SHP77 (cell line): ENCODE data around the gene HOXB5.

Source experiments
- DNase-seq, 2 experiments: peaks; one replicate each; lab custom pipeline; 2025; lab: John Stamatoyannopoulos, UW

Gene HOXB5

DNA sequence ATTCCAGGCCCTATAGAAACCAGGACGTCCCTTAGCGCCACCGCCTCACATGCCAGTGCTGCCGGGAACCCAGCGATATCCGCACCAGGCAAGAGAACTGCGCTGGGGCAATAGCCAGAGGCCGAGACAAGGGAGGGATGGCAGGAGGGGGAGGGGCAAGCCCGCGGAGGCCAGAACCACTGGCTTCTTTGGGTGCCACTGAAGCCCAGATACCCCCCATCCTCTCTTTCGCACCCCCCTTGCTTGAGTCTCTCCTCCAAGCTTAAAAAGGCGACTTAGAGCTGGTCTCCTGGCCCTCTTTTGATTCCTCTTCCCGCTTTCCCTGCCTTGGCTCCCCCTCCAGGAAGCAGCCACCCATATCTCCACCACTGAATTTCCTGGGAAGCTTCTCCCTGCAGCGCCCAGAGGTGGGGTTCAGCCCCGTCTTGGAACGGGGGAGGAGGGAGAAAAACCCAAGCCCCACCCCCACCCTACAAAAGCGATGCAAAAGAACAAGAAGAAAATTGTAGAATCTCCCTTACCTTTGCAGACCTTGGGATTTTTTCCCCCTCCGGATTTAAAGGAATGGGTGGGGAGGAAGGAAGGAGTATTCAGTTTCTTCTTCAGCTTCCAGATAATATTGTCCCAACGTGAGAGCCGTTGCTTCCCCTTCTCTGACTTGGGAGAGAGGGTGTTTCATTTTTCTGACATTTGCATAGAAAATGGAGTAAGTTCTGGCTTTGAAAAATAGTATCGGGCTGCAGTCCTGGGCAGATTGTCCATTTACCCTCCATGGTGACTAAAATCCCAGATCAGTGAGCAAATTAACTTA lies 10.6 kb upstream of the HOXB5 start:
- peak; percentile 62 to 77 for DNase-seq

DNA sequence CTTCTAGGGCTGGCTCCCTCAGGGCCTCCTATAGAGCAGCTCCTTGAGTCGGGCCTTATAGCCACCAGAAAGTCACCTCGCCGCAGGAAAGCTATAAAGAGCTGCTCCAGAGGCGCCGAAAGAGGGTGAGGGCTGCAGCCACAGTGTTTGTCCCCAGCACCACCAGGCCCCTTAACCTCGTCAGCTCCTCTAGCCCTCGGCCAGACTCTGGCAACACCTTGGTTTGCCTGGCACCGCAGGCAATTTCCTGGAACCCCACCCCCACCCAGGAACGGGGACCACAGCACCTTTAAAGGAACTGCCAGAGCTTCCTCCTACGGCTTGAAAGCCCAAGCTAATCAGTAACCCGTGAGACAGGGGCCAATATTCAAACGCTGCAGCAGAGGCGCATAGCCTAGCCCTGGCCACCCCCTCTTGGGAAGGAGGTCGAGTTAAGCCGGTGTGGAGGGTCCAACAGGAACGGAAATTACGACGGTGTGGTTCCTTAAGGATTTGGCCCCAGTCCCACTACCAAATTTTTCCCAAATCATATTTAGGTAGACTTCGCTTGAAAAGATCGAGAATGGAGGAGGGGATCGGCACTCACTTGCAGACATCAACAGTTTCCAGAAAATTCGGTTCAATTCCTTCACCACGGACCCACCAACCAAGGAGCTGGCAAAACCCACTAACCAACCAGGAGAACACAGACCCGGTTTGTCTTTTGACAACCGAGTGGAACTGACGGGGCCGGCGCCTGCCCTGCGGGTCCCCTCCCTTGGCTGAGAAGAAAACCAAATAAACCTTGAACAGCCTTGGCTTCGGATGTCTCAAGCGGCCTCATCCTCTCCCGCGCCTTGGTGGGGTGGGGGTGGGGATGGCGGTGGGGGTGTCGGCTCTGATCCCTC lies 8.2 kb upstream of the HOXB5 start:
- no peak for DNase-seq

DNA sequence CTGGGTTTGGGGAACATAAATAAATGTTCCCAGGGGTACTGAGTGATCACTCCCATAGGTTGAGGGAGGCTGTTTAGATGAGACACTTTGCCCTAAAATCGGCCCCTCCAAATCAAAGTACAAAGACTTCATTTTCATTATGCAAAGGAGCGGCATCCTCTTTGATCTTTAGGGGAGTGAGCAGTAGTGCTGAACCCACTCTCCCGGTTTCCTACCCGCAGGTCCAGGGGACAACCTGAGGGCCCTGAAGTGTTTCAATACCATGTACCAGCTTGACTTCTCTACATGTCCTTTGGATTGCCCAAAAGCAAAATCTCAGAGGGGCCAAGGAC lies 7.6 kb upstream of the HOXB5 start:
- DNase-seq: no peak

DNA sequence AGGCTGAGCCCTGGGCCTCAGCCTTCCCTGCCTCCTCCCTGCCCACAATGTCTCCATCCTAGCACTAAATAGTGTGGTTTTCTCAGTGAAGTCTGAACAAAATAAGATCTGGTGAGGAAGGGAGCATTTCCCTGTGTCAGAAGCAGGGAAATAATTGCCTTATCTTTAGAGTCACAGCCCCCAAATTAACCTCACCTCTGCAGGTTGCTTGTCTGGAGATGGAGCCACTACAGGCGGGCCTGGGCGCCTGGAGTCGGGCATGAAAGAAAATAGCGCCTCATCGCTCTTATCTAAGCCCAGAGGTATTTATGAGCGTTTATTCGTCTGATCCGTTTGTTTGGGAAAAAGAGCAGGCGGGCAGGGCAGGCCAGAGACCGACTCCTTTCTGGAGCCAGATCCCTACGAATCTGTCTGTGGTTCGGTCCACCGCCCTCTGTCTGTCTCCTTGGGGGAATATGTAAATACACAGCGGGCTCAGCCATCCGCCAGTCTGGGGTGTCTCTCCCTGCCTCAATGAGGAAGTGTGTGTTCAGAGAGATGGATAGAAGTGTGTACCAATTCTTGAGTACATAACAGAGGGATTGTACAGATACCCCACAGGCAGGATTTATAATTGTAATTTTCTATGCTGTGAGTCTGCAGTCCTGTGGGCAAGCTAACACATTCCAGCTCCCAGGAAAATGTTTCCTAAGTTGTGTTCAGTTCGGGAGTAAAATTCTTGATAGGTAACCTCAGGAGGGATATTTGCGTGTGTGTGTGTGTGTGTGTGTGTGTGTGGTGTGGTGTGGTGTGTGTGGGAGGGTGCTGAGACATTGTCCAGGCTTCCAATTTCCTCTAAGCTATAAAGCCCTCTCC lies 6.9 kb upstream of the HOXB5 start:
- no peak for DNase-seq

DNA sequence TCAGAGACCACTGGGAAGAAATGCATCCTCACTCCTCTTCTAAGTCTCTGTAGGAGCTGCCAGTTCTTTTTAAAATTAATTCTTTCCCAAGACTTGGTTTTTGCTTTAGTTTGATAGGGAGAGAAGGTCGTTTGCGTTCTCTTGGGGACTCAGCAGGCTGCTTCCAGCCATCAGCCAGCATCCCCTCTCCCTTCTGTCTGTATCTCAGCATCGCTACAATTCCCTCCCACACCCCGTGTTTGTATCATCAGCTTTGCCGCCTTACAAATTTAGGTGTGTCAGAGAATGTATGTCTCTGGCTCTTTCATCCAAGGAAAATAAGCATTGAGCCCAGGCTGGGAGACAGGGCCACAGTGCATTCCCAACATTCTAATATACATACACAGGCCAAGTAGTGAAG lies 5.8 kb upstream of the HOXB5 start:
- no peak for DNase-seq

DNA sequence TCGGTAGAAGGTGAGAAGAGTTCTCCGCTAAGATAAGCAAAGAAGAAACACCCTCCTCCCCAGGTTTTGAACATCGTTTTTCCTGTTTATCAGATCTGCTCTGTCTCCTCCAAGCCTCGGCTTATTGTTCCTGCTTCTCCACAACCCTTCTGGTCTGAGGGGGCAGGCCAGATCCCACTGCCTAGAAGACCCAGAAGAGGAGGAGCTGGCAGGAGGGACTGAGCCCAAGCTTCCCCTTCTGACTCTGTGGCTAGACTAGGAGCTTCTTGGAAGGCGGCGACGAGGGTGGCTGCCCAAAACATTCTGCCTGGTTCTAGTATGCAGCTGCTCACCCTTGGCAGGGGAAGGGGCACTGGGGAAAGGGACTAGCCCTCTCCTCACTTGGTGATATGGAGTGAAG lies 5.2 kb upstream of the HOXB5 start:
- DNase-seq: no peak

DNA sequence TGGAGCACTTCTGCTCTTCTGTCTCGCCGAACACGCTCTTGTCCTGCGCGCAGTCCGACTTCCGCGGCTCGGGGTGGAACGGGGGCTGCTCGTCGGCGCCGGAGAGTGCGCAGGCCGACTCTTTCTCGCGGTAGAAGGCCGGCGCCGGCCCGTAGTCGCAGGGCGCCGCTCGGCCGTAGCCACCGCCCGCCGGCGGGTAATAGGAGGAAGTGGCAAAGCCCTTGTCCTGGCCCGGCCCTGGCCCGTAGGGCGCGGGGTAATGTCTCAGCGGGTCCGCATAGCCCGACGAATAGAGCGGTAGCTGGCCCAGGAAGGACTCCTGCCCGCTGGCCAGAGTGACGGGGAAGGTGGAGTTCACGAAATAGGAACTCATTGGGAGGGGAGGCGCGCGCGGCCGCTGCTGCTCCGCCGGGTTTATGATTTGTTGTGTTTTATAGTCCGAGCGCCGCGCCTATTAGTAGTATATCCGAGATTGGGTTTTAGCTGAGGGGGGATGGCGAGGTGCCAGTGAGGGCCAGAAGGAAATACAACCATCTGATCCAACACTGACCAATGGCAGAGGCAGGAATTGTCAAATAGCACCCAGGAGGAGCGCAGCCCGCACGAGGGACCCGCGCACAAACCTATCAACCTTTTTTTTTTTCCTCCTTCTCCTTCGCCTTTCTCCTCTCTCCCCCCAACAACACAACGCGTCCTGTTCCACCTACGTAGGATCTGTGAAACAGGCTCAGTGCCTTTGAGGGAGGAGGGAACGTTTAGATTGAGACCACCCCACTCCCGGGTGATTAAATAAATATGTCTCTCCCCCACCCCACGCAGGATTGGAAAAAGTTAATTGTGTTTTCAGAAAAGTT lies 4.4 kb upstream of the HOXB5 start:
- peak; percentile 29 to 48 for DNase-seq

DNA sequence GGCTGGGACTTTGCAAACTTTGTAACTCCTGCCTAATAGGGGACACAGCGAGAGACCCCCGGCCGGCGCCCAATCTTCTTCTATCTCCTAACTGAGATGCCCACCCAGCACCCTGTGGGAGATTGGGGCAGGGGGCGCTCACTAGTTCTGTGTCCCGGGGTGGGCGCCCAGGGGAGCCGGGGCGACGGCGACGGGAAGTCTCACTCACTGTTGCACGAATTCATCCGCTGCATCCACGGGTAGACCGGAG lies 3.9 kb upstream of the HOXB5 start:
- DNase-seq: no peak

DNA sequence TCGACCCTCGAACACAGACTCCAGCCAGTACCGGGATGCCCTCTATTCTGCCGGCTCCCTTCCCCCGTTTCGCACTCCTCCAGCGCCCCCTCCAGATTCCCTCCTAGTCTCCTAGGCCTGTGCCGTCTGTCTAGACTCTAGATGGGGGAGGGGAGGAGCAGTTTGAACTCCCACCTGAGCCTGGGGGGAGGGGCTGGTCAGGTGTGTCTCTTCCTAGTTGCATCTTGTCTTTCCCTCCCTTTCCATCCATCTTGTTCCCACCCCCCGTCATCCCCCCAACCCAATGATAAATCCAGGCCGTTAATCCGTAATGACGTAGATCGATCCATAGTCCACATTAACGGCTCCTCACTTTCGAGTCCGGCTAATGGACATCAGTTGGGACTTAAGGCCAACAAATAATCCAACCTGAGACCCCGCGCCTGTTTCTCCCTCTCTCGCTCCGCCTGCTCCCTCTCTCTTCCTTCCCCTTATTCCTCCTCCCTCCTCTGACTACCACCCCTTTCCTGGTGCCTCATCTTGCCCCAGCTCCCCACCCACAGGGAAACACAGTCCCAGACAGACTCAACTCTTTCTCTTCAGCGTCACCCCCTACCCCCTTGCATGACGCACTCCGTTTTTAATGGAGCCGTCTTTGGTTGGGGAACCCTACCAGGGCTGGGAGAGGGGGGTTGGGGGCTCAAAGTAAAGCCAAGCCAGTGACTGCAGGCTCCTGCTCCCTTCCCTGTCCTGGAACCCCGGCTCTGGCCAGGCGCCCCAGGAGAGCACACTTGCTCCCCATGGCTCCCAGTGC lies 3.4 kb upstream of the HOXB5 start:
- no peak for DNase-seq

DNA sequence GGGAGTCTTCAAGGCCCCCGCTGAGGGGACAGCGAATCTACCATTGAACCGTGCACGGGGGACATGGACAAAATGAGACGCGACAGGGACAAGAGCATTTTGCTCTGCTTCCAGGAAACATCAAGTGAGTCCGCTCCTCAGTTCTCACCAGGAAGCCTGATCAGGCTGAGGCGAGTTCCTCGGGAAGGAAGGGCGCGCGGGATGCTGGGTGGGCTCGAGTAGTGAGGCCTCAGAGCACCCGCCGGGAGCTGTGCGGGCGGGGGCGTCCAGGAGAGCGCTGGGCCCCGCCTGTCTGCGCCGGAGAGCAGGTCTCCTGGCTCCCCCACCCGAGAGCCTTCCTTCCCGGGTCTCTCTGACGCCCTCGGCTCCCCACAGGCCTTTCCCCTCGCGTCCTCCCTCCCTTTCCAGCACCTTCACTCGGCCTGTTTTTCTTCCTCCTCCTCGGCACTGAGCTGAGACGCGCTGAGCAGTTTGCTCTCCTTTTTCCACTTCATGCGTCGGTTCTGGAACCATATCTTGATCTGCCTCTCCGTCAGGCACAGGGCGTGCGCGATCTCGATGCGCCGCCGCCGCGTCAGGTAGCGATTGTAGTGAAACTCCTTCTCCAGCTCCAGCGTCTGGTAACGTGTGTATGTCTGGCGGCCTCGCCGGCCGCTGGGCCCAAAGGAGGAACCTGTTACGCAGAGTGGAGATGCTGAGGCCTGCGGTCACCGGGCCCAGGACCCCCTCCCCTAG lies 2.6 kb upstream of the HOXB5 start:
- no peak for DNase-seq

DNA sequence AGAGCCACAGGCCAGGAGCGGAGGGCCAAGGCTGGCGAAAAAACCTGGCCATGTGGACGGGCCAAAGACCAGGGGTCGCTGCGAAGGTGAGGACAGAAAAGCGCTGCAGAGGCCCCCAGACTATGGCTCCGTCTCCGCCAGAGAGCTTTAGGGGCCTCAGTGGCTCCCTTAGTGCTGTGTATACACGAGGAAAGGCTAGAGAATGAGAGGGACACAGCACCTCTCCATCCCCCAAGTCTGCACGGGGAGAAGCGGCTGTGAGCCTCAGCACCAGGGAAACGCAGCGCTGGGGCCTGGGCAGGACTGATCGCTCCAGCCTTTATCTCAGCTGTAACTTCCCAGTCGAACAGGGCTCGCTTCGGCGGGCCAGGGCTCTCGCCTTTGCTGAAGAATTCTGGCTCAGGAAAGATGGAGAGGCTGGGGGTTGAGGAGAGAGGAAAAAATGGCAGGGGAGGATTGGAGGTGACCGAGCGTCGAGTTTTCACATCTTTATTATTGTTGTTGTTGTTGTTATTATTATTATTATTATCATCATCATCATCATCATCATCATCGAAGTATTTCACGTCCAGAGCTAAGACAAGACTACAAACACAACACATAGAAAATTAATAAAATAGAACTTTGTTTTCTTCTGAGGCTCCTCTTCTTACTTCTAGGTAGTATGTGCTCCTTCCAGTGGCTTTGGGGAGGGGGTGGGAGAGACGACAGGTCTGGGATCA lies 1.9 kb upstream of the HOXB5 start:
- DNase-seq: no peak

DNA sequence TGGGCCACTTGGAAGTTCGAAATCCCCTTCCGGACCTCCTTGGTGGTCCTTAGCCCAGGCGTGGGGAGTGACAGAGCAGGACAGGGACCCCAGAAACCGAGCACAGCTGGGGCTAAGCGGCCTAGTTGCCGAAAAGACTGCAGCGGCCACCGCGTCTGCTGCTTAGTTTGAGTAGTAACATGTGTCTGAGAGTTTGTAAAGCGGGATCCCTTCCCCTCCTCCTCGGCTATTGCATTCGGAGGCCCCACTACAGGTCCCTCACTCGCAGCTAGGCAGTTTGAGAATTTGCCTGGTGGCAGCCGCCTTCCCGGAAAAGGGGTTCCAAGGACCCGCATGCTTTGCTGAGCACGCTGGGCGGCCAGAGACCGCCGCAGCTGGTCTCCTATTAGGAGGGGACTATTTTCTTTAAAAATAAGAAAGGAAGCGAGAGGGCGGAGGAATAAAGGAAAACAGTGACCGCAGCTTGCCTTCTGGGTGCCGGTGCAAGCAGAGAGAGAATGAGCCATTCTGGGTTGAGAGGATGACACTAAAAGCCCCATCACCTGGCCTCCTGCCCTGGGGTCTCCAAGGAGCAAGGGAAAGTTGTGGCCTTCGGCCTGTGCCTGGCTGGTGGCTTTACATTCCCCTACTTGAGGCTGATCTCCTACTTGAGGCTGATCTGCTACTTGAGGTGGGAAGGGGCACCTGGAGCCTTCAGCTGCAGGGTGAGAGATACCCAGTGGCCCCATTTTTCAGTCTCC lies 1.1 kb upstream of the HOXB5 start:
- DNase-seq: no peak

DNA sequence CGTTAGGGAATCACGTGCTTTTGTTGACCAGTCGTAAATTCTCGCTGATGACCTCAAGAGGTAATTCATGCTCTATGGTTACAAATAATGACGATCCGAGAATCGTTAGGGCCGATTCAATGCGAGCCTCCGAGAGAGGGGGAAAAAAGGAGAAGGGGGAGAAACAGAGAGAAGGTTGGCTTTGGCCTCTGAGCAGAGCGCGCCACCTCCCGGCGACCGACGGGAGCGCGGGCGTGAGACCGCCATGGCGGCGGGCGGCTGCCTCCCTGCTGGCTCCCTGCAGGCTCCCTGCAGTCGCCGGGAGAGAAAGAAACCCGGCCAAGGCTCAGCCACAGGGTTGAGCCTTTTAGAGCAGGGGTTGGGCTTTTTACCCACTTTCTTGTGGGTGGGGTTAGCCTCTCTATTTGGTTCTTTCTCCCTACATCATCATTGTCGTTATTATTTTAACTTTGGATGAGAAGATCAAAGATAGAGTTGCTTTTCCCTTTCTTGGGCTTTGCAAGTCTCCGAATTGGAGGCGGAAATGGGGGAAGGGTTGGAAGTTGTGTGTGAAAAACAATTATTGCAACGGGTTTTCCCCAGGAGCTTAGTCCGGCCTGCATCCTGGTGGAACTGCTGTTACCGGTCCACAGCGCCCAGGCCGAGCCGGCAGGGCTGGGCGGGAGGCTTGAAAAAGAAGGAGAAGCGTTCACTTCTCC lies 410 bp upstream of the HOXB5 start:
- peak; percentile 95 to 99 for DNase-seq

DNA sequence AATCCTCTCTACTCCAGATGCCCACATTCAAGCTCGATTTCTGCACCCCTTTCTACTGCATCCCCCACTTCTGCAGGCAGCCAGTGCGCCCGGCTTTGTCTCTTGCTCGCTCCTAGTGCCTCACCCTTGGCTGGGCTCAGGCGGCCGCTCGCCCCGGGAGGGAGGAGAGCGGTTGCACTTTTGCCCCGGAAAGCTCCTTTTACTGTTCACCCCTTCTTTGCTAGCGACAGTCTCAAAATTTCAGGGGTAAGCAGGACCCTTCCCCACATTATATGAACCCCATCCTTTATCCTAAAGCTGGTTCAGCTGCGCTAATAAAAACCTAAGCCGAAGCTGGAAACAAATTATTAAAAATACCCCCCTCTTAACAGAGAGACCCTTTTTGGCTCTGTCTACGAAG lies 1.0 kb downstream of the HOXB5 start:
- peak in 1 of 2 experiments; percentile 26 for DNase-seq

DNA sequence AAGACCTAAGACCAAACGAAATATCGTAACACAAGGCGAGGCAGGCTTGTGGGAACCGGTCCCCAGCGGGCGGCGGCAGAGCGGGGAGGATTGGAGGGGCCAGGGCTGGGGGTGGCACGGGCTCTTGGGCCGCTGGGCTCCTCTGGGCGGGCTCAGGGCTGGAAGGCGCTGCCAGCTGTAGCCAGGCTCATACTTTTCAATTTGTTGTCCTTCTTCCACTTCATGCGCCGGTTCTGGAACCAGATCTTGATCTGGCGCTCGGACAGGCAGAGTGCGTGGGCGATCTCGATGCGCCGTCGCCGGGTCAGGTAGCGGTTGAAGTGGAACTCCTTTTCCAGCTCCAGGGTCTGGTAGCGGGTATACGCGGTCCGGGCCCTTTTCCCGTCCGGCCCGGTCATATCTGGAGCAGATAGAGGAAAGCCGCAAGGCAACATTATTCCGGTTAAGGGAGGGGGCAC lies 1.5 kb downstream of the HOXB5 start:
- peak in 1 of 2 experiments; percentile 28 for DNase-seq

DNA sequence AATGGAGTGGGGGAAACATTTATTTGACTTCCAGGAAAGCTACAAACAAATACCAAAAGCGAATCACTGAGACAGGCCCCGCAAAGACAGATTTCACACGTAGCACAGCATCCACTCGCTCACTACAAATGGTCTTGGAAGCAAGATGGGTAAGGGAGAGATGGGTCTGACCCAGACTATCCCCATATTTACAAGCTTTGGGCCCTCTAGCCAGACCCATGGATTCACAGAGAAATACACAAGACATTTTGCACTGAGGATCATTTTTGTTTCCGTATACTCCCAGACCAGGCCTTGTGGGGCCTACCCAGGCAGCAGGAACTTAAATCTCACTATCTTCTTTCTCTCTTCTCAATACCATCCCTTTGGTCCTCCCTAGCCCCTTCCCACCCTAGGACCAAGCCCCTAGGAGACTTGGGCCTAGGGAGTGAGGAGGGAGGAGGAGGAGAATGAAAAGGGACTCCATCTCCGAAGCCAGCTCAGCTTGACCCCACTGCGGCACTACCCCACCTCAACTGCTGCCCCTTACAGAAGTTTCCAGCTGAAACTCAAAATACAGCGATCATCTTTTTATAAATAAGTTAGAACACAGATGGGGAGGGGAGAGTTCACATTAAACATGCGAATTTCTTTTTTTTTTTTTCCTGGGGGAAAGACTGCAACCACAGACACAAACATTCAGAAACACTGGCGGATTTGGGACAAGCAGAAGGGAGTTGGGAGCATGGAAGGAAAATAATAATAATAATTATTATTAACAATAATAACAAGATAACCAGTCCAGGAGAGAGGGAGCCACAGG lies 2.1 kb downstream of the HOXB5 start:
- no peak for DNase-seq

DNA sequence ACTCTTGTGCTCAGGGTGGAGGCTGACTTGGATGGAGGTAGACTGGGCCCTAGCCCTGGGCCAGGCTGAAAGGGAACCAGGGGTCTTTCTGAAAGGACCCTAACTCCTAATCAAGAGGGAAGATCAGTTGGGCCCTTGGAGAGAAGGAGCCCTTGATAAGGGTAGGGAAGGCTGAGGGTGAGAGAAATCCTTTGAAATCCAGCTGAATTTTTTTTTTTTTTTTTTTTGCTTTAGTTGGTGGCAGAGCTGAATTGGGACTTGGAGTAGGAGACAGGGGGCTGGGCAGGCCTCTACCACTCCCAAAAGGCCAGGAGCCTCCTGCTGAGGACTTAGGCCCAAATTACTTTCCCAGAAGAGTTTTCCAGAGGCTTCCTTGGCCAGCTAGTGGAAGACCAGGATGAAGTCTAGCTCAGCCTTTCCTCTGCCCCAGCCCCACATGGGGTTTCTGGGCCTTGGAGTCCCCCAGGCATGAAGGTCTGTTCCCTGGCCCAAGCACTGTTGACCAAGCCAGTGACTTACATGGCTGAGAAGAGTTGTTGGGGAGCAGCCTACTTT lies 2.9 kb downstream of the HOXB5 start:
- no peak for DNase-seq
